GM10847 (cell line): Measurements from ENCODE around the gene DDX24.

ENCODE experiments used
- POLR2A ChIP-seq: IDR thresholded peaks from 2 replicates; pipeline ENCODE4 v1.6.1; 2011; ENCODE audit not compliant: insufficient read length; ENCODE audit errors: extremely low read depth

The DDX24 gene

DNA sequence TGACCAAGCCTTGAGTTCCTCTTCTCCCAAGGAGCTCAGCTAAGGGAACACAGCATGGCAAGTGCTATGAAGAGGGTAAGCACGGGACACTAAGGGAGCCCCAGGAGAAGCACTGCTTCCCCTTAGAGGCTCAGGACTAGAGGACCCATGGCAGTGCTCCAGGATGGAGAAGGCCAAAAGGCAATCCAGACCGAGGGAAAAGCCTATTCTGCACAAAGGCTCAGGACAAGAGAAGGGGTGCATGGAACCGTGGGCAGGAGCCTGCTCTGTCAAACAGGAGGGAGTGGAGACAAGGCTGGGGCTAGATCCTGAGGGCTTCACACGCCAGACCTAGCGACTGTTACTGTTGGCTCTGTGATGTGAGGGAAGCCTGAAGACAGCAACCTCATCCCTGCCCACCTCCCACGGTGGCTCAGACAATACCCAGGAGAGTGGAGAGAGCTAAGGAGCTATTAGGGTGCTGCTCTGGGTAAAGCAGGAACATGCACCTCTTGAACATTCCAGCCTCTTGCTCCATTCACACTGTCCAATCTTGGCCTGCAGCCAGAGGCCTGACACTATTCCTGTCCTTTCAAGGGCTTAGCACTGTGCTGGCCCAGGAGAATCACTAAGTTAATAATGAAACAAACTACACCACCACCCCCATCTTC is 30.6 kb downstream of the DDX24 start:
- TF ChIP-seq POLR2A, result no peak

DNA sequence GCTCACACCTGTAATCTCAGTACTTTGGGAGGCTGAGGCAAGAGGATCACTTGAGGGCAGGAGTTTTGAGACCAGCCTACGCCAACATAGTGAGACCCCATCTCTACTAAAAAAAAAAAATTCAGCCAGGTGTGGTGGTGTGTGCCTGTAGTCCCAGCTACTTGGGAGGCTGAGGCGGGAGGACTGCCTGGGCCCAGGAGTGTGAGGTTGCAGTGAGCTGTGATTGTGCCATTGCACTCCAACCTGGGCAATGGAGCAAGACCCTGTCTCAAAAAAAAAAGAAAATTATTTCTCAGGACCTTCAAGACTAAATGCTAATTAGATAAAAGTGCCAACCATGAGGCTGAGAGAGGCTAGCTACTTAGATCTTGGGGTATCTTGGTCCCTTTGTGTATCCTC is 31.4 kb downstream of the DDX24 start:
- TF ChIP-seq POLR2A, result no peak

DNA sequence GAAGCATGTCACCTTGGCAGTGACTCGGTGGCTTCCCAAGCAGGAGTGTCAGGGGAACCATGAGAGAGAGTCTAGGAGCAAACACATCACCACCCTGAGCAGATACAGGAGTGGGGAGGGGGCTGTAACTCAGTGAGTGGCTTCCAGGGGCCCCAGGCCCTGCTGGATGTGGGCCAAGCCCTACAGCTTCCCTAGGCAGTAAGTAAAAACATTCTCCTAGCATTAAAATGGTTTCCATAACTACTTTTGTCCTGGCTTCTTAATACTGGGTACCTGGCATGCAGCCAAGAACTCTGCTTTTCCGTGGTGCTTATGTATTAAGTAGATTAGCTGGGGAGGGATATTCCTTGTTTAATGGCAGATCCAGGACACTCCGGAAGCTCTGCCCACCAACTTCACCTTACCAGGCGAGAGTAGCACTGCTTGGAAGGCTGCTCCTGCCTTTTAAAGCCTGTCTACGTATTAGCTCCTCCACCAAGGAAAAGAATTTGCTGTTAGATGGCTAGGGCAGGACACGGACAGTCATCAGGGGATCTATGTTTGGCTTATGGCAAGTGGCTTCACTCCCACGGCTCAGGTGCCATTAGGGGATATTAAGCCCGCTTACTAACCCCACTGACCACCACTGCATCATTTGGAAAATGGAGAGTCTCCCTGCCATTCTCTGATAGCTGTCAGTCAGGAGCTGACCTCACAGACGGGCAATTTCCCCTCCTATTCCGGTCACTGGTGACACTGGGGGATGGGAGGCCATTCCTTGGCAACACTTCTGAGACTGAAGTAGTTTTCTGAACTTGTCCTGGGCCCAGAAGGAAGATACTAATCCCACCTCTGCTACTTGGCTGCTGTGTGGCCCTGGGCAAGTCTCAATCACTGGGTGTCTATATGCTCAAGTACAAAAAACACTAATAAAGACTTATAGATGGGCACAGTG is 32.0 kb downstream of the DDX24 start:
- no peak for TF ChIP-seq POLR2A

DNA sequence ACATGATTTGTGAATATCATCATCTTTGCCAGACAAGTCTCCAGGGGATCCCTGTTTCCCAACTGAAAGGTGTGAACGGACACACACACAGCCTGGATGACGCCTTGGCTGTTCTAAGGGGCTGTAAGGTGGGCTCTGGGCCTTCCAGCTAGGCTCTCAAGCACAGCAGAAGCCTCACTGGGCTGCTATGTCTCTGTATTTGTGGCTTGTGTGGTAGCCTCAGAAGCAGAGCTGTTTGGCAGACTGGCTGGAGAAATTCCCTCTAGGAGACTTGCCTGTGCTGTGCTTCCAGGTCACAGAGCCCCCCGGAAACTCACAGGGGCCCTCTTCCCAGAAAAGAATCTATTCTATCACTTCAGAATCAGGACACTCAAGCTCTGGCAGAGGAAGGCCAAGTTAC is 33.4 kb downstream of the DDX24 start:
- no peak for TF ChIP-seq POLR2A

DNA sequence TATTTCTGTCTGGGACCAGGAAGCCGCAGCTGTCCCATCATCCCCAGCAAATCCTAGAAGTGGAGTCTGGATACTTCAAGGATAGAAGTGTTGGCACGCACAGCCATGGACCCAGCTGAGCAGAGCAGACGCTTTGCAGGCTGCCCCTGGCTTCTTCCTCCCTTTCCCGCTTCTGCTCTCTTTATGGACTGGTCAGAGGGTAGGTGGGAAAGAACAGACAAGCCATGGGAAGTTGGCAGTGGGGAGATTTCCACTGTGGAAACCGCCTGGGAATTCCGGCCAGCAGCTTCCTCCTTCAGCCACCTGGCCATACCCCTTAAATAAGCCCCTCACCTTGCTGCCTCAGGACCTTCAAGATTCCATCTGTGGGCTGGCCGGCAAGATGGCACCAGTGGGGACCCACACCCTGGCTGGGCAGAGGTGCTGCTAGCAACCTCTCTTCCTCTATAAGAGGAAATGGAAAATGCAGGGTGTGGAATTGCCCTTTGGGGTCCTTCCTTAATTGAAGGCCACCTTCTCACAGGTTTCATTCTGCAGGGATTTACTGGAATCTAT is 34.2 kb downstream of the DDX24 start:
- TF ChIP-seq POLR2A, result no peak

DNA sequence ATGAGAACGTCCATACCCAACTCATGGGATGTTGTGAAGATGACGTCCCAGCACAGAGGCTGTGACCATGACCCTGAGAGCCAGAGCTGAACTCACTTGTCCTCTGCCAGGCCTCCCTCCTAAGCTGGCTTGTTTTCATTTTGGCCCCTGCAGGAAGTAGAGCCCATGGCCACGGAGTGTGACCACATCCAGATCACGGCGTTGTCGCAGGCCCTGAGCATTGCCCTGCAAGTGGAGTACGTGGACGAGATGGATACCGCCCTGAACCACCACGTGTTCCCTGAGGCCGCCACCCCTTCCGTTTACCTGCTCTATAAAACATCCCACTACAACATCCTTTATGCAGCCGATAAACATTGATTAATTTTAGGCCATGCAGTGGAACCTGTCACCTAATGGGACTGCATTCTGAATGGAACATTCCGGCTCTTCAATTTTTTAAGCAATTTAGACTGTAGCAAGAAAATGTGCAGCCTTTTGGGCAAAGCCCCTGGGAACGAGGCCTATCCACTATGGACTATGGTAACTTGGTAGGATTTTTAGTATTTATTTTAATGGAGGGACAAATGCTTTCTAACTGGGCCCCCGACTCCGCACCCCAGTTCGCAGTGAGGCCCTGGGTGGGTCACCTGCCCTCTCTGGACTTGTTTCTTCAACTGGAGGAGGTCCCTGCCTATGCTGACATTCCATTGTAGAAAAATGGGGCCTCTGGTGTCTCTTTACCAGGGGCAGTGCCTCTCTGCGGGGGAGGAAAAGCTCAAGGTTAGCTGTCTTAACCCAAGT is 35.2 kb downstream of the DDX24 start:
- no peak for TF ChIP-seq POLR2A

DNA sequence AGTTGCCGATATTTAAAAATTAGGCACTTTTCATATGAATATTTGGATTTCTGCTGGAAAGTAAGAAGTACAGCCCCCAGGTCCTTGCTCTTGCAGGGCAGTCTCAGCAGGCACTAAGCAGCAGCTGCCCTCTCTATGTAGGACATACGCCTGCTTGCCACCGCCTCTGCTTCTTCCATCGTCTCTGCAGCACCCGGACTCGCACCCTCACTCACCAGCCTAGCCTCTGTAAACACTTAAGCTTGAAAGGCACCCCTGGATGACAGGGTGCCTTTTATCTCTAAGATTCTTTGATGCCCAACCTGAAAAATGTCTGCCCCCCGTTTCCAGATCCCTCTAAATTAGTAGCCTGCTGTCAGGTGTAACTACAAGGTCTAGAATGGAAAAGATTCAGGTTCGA is 35.9 kb downstream of the DDX24 start:
- TF ChIP-seq POLR2A, result no peak

DNA sequence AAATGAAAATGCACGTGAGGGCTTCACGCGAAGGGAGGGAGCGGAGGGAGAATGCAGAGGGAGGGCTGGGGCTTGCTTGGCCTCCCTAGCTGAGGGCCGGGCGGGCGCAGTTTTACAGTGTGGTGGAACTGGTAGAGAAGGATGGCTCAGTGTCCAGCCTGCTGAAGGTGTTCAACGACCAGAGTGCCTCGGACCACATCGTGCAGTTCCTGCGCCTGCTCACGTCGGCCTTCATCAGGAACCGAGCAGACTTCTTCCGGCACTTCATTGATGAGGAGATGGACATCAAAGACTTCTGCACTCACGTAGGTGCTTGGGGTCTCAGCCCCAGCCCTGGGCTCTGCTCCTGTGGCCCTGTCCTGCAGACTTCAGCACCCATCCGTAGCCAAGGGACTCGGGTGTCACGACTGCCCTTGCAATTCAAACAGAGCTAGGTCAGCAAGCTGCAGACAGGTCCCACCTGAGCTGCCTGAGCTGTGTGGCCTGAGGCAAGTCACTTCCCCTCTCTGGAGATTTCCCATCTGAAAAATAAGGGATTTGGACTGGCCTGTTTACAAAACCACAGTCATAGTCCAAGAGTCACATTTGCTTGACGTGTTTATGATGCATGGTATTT is 36.4 kb downstream of the DDX24 start:
- no peak for TF ChIP-seq POLR2A

DNA sequence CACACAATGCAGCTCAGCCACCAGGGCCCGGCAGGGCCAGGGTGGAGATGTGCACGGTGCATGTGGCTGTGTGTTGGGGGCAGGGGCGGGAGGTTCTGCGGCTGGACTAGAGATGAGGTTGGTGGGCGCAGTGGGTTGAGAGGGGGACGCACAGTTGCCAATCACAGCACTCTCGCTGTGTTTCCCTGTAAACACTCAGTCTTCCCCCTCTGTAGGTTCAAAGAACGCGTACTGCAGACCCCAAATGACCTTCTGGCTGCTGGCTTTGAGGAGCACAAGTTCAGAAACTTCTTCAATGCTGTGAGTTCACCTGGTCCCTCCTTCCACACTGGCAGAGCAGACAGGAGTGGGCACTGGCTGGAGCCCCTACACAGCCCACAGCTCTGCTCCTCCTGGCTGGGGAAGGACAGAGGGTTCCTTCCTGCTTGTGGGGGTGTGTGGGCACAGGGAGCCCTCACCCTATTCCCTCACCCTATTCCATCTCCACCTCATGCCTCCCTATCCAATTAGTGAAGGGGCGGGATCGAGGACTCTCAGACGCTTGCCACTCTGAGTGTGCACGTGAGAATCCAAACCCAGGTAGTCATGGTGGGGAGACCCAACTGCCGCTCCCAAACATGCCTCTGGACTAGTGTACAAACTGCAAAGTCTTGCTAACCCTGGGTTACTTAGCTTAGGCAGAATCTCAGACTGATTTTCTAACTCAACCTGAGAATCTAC is 37.1 kb downstream of the DDX24 start:
- no peak for TF ChIP-seq POLR2A

DNA sequence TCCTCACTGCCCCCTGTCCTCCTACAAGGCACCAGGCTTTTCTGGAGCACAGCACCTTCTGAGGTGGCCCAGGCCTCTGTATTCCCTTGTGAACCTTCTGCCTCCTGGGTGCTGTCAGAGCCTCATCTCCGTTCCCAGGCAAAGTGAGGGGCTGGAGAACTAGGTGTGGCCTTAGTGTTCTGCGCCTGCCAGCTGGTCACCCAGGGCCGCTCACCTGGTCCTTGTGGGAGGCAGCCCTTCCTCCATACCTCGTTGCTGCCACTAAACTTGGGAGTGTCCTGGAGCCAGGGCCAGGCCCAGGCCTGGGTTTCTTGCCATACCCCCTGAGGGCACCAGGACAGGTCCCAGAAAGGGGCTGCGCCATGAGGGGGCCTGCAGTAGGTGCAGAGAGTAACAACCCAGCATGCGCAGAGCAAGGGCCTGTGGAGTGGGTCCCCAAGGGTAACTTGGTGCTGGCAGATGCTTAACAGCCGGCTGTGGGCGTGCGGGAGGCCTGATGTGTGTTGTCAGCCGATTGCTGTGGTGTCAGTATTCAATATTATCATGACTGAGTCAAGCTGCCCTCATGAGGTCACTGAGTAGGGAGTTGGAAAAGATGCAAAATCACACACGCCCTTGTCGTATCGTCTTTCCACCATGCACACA is 37.8 kb downstream of the DDX24 start:
- TF ChIP-seq POLR2A, result no peak

DNA sequence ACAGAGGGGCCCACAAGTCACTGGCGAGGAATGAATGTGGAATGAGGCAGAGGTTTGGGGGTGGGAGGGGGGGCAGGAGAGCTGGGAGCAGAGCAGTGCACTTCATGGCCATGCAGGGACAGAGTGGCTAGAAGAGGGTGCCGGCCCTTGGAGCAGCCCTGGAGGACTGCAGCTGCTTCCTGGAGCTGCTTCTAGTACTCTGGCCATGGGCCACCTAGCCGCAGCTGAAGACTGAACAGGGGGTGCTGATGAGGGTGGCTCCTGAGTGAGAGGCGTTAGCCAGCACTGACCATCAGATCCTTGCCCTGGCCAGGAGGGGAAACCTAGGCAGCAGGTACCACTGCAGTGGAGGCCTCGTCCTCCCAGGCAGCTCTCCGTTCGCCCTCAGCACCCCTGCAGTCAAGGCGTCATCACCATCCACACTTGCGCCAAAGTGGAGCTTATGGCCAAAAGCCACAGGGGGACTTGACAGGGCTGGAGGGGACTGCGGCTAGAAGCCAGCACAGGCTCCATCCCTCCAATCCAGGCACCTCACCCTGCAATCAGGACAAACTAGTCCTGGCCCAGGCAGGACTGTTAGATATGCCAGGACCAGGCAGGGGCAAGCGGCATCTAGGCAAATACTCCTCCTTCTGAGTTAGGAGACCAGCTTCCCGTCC is 38.4 kb downstream of the DDX24 start:
- TF ChIP-seq POLR2A, result no peak

DNA sequence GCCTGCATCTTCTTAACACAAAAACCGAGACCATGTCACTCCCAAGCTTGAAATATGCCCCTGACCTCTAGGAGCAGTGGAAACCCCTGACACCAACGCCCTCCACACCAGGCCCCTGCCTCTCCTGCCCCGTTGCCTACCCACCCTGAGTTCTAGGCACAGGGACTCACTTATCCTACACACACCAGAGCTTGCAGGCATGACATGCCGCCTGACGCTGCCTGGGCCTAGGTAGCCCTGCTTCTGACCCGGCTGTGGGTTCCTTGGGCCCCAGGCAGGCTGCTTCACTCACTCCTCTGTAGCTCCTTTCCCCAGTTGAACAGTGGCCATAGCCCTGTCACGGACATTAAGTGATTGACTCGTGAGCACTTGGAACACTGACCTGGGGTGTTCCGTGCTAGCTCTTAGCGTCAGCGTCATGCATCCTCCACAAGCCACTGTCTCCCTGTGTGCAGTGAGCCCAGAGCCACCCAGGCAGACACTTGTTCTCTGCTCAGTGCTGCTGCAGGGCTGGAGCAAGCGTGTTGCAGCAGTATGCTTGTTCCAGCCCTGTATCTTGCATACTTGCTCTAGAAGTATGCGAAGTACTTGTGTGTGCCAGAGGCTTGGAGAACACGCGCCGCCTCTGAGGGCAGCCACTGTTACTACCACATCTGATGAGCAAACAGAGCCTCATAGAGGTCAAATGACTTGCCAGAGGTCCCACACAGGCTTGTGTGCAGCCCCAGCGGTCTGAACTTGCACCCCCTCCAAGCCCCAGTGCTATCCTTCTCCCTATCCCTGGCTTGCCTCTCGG is 39.3 kb downstream of the DDX24 start:
- TF ChIP-seq POLR2A, result no peak

DNA sequence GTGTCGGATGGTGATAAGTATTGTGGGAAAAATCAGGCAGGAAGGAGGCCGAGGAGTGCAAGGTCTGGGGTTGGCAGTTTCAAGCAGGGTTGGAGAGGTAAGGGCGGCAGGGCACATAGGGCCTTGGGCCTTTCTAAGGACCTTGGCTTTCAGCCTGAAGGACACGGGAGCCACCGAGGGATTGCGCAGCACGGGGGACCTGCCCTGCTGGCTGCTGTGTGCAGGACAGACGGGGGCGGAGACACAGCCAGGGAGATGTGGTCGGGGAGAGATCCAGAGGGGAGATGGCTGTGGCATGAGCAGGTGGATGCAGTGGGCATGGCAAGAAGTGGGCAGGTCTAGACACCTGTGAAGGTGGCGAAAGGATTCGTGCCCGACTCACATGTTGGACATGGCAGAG is 40.2 kb downstream of the DDX24 start:
- no peak for TF ChIP-seq POLR2A
